ENCODE data around the gene FAM204A.
A peak's percentile ranks its signal among the peaks of the same experiment; 100 is the strongest.

Gene FAM204A

GRCh38 chr10:118256825-118257570 is 85.1 kb downstream of the FAM204A start:
- TF ChIP-seq GATA3 (IDR thresholded peaks at IDR 0.05; ENCODE audit: low read depth, low read length) (peak; percentile 97), GATA2 (IDR thresholded peaks at IDR 0.05; ENCODE audit: low read depth, low read length) (peak; percentile 89)

DNA sequence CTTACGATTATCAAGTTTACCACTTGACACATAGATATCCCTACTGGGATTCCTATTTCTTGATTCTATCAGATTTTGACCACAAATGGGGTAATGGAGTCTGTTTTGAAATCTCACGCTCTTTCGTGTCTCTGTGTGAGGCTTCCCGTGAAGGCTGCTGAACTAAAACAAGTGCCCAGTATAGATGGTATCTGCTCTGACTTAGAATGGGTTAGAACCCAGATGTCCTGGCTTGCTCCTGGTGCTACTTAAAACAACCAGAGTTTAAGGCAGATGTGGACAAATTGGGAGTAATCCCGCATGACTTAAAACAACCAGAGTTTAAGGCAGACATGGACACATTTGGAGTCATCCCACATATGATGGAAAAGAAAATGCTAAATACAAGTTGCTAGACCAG is 85.9 kb downstream of the FAM204A start:
- TF ChIP-seq GATA2 (IDR thresholded peaks at IDR 0.05; ENCODE audit: low read depth, low read length) (peak; percentile 78), GATA3 (IDR thresholded peaks at IDR 0.05; ENCODE audit: low read depth, low read length) (peak; percentile 43; the same call in 1 of the 2 replicates)

DNA sequence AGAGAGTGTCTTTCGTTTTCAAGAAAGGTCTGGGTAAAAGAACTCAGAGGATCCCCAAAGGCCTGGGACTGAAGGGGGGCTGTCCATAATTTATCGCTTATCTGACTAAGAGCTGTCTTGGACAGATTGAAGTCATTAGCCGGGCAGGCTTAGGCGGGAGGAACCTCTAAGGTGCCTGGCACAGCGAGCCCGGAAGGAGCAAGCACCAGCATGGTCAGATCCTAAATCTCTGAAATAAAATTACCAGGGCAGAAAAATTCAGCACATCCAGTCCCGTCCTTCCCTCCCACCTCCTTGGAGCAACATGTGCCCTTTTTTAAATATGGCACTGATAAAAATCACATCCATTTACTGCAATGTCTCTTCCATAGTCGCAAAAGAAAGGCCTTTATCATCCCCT is 86.8 kb downstream of the FAM204A start:
- peak; percentile 53 for TF ChIP-seq GATA2 (IDR thresholded peaks at IDR 0.05; ENCODE audit: low read depth, low read length)
- no peak for TF ChIP-seq GATA3 (IDR thresholded peaks at IDR 0.05; ENCODE audit: low read depth, low read length)

DNA sequence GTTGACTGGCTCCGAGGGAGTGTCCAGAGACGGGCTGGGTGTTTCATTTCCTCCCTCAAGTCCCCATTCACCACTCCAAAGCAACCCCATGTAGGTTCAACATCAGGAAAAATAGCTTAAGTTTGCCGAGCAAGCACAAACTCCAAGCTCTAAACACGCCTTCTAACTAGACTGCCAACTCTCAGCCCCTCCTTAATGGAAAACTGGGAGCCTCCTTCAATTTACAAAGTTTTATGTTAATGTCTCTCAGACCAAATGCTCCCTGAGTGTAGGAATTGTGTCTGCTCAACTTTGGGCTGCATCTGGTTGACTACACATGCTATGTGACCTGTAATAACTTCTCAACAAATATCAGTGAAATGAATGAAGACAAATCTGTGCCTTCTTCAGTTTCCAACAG is 87.5 kb downstream of the FAM204A start:
- no peak for TF ChIP-seq GATA2 (IDR thresholded peaks at IDR 0.05; ENCODE audit: low read depth, low read length)
- no peak for TF ChIP-seq GATA3 (IDR thresholded peaks at IDR 0.05; ENCODE audit: low read depth, low read length)

- TF ChIP-seq GATA3 (IDR thresholded peaks at IDR 0.05; ENCODE audit: low read depth, low read length): no peak
- TF ChIP-seq GATA2 (IDR thresholded peaks at IDR 0.05; ENCODE audit: low read depth, low read length): no peak
These were observed 88.7 kb downstream of the FAM204A start for GRCh38 chr10:118253397-118253796.

DNA sequence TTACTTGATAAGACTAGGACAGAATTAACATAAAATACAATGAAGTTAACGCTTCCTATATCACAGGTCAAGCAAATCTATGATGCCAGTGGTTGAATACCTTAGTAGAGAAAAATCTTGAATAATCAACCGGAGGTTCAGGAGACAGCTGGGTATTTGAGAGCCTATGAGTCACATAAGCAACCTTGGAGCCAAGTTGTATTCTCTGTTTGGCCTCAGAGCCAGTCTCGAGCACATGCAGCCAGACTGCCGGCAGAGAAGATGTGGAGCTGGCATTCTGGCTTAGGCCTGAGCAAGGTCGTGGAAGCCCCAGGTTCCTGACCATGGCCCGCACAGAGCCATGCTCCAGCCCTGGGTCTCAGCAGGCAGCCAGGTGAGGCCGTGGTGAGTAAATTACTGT is 90.3 kb downstream of the FAM204A start:
- no peak for TF ChIP-seq GATA2 (IDR thresholded peaks at IDR 0.05; ENCODE audit: low read depth, low read length)
- TF ChIP-seq GATA3 (IDR thresholded peaks at IDR 0.05; ENCODE audit: low read depth, low read length): no peak

GRCh38 chr10:118249714-118250113 is 92.4 kb downstream of the FAM204A start:
- TF ChIP-seq GATA2 (IDR thresholded peaks at IDR 0.05; ENCODE audit: low read depth, low read length): no peak
- no peak for TF ChIP-seq GATA3 (IDR thresholded peaks at IDR 0.05; ENCODE audit: low read depth, low read length)

Measured in SH-SY5Y (cell line).